Hepatocyte (in vitro differentiated cells): ENCODE measurements around the gene MND1.

Experiments
- CTCF ChIP-seq: fragments of 200-600 bp; sonication (generic); IDR thresholded peaks from 2 replicates; pipeline ENCODE4 v1.5.1; 2016; ENCODE audit warnings: antibody characterized with exemption, mild to moderate bottlenecking; ENCODE audit not compliant: poor library complexity
- EZH2 ChIP-seq: fragments of 200-600 bp; sonication (generic); IDR thresholded peaks from 2 replicates; pipeline ENCODE4 v1.6.1; 2016; ENCODE audit warnings: antibody characterized with exemption, mild to moderate bottlenecking, borderline replicate concordance
- EZH2phosphoT487 ChIP-seq: fragments of 200-600 bp; sonication (generic); IDR thresholded peaks from one replicate; pipeline ENCODE4 v1.6.1; 2018; ENCODE audit warnings: antibody characterized with exemption, mild to moderate bottlenecking, low read depth, moderate library complexity; ENCODE audit not compliant: unreplicated experiment, severe bottlenecking

- TF ChIP-seq CTCF: no peak
- TF ChIP-seq EZH2: no peak
- no peak for TF ChIP-seq EZH2phosphoT487
These were observed 57.0 kb downstream of the MND1 start for GRCh38 chr4:153401501-153401900.
